GM18508 (cell line): ENCODE results near the gene CD247.

Experiments
- ATAC-seq: cut with Tn5 transposase; IDR thresholded peaks from one replicate; pipeline ENCODE4 v1.9.1; 2021; ENCODE audit warnings: moderate number of reproducible peaks; ENCODE audit not compliant: insufficient read depth, unreplicated experiment

CD247 gene

DNA sequence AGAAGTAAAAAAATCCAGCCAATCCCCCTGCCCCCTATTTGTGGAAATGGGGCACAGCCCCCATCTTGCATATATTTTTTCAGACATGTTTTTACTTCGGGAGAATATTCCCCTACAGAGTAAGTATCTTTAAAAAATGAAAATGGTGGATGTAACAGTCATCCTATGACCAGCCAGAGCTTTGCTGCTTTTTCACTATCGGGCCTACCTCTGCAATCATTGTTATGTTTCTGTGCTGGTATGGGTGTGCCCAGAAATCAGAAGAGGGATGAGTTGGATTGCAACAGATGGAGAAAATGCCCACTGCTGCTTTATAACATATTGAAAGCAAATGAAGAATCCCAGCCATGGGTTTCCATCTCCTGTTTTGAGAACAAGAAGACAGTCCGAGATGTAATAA lies 2.9 kb downstream of the CD247 start:
- no peak for ATAC-seq

DNA sequence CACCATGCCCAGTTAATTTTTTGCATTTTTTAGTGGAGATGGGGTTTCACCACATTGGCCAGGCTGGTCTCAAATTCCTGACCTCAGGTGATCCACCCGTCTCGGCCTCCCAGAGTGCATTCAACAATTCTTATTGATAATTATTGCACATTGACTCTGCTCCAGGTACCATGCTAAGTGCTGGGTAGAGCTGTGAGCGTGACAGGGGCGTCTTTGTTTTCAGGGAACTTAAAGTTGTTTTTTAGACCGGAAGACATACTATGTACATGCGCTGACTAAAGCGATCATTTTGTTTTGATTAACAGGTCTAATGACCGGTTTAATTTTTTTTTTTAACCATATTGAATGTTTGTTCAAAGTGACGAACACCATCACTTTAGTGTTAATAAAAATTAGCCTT lies 4.0 kb downstream of the CD247 start:
- no peak for ATAC-seq

DNA sequence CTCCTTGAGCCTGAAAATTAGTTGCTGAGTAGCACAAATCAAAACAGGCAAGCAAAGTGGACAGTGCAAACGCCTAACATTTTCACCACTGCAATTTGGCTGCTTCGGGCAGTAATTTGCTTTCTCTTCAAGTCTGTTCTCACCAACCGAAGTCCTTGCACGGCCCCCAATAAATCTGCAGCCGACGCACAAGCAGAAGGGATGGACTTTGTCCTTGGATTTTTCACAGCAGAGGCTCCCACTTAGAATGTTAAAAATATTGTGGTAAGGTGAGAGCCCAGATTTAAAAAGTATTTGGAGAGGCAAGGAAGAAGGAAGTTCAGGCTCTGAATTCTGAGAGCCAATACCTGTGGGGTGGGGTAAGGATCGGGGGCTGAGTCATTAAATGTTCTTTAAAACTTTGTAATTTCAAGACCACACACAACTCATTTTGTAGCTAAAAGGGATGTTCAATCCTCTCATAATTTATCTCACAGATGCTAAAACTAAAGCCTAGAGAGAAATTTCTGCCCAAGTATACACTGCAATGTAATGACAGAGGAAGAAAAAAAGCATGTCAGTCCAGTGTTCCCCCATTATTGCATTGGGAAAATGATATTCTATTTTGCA lies 6.2 kb downstream of the CD247 start:
- no peak for ATAC-seq

GRCh38 chr1:167511374-167511986 lies 6.8 kb downstream of the CD247 start:
- ATAC-seq, result no peak

DNA sequence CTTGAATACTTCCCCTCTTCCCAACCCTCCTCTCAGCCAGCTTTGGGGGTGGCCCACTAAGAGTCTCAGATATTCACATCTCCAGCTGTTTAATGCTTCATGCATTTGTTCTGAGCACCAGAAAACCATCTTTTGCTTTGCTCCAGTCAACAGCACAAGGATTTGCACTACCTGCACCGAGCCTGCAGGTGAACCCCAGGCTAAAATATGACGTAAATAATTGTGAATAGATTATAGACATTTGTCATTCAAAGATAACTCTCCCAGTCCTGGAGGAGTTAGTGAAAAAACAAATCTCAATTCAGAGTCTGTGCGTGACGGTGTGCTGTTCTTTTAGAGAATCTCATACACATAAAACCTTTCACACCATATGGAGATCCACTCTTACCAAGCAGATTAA lies 7.4 kb downstream of the CD247 start:
- no peak for ATAC-seq

GRCh38 chr1:167510244-167510643 lies 8.1 kb downstream of the CD247 start:
- ATAC-seq, result no peak

GRCh38 chr1:167509587-167509986 lies 8.7 kb downstream of the CD247 start:
- no peak for ATAC-seq

GRCh38 chr1:167507719-167508118 lies 10.6 kb downstream of the CD247 start:
- ATAC-seq, result no peak

DNA sequence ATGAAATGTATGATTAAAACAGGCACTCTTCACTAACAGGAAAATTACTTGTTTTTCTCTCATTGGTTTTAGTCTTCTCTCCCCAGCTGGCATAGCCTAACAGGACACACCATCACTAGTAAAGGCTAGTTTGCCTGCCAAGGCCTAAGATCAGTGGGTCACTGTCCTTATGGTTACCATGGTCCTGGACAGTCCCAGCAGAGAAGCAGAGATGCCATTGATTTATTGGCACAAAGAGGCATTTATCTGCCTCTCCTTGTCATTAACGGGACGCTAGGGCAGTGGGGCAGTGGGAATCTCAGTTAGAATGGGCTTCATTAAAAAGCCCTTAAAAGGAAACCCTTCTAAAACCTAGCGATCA lies 13.9 kb downstream of the CD247 start:
- ATAC-seq, result no peak

DNA sequence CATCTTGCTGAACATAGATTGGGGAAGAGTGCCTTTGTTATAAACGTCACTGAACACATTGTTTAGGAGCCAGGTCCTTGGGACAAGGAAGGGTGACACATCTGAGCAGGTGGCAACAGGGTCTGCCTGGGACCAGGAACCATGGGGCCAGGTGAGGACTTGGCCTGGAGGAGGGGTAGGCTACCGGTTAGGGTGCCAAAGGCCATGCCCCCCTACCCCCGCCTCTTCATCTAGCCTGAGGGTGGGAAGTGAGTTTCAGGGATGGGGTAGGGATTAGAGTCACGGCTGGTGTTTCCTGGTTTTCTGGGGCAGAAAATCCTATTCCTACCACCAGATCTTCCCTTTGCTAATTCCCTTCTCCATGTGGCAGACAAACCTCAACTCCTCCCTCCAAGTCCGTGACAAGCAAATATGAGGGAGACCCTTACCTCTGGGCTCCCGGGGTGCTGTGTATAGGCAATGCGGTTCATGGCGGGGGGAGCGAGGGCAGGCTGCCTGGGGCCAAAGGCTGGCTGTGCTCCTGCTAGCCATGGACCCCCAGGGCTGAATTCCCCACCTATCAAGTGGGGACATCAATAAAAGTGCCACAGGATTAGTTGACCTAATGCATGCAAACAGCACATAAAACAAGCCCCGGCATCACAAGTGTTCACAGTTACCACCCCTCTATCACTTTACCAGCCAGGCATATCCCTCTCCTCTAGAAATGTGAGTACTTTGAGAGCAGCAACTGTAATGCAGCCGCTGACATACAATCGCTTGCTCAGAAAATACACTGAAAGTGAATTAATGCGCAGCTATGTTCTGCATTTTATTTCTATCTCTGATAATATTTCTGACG lies 14.5 kb downstream of the CD247 start:
- ATAC-seq, result no peak

- ATAC-seq, result no peak
Measured at GRCh38 chr1:167502719-167503462, 15.4 kb downstream of the CD247 start.

DNA sequence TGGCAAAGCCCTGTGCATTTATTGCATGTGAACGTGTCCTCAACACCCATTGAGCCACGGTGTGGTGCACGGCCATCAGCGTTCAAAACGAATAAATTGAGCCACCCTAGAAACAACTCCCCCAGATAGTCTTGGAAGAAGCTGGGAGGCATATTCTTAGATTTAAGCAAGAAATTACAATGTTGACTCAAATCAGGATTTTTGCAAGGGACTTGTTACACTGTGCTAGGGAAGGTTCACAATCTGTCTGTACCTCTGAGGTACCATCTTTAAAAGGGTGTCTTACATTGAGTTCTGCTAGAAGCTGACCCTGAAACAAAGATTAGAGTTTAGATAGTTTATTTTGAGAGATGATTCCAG lies 16.2 kb downstream of the CD247 start:
- no peak for ATAC-seq

DNA sequence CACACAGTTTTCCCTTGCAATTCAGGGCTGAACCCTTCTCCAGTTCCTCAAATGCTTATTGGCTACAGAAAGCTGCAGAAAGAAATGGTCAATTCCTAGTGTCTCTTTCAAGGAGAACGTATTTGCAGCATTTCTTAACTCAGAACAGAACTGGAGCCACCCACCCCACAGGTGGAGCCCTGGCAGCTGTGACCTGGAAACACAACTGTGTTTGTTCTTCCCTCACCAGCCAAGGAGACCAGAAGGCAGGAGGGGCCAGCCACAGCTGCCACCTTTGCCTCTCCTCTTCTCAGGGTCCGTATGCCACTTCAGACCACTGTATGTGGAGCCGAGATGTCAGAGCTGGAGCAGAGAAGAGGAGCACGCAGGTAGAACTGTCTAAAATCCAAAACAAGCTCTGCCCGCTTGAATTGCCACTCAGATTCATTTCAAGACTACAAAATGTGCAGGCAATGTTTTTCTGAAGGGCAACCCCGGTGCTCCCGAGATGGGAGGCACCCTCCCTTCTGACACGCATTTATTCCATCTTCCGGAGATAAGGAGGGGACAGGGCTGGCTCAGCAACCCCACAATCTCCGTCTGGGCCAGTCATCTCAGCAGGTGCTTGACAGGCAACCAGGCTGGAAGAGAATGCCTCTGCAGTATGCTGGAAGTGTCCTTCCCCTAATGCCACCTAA lies 16.7 kb downstream of the CD247 start:
- no peak for ATAC-seq

DNA sequence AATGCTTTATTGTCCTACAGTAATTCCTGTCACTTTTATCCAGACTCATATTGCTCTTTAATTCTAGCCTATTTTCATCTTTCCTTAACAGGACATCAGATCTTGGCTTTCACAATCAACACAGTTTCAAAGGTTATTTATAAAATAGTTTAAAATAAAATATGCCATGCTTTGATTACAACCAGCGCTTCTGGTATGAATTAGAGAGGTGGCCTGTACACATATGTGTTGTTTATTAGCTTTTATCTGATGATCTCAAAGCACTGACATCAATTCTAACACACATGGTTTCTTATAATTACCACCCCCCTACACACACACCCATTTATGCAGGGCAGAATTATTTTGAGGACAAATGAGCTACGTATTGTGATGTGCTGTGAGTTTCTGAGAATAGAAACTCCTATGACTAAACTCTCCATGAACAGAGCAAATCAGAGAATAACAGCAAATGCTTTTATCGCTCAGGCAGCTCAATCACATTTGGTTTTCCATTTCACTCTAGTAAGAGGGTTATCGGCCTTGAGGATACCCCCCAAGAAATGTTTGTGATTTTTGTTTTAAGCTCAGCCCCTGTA lies 18.0 kb downstream of the CD247 start:
- ATAC-seq, result no peak

DNA sequence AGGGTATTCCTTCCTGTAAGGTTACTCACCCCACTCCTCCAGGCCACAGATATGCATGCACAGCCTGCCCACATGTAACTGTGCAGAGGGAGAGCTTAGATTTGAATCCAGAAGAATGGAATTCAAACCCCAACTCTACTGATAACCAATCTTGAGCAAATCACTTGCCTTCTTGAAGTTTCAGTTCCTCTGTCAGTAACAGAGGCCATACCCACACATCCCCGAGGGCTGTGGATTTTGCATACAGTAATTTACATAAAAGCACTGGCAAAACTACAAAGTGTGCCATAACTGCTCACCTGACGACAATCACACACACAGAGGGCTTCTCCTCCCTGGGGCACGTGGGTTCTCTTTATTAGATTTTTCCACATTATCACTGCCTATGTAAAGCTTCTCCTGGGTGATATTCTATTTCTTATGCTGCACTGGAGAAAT lies 18.6 kb downstream of the CD247 start:
- peak; percentile 97 for ATAC-seq

DNA sequence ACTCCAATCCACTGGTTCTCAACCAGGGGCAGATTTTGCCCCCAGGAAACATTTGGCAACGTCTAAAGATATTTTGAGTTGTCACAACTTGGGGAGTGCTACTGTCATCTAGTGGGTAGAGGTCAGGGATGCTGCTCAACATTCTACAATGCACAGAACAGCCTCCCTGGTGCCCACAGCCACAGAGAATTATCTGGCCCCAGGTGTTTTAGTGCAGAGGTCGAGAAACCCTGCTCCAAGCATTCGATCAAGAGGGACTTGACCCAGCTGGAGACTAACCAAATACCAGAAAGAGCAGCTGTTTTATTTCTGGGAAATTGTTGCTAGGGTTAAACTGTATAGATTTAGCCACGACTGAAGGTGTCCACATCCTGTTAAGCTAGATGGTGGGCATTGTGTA lies 19.2 kb downstream of the CD247 start:
- no peak for ATAC-seq

GRCh38 chr1:167496797-167497619 lies 21.3 kb downstream of the CD247 start:
- ATAC-seq, result no peak

- no peak for ATAC-seq
Measured at GRCh38 chr1:167493372-167493771, 25.0 kb downstream of the CD247 start.

- no peak for ATAC-seq
Measured at GRCh38 chr1:167492481-167492910, 25.8 kb downstream of the CD247 start.
